Activated B cell treated with CpG ODN at 0.5 μM for 24 hours (primary cell): ENCODE results near the gene TANGO2. TPM values are rescaled to one million over a fixed set of nuclear protein-coding genes. Genes with fewer than 3 reads are reported as not detected.

Source experiments
- ATAC-seq: fragments of 200-7000 bp; cut with Tn5 transposase; one replicate; pipeline ENCODE4 v1.10.0; 2021; ENCODE audit warnings: low read depth, mild to moderate bottlenecking, moderate library complexity
- CTCF ChIA-PET: fragments of 350-600 bp; sonication (Branson Sonifier 250); formaldehyde crosslinking; loops from one replicate; lab custom pipeline; 2021; ENCODE audit warnings: antibody characterized with exemption; lab: Charles Lee
- POLR2A ChIA-PET: fragments of 350-600 bp; sonication (Branson Sonifier 250); formaldehyde crosslinking; loops from one replicate; lab custom pipeline; 2021; ENCODE audit warnings: antibody characterized with exemption; lab: Charles Lee
- DNase-seq: peaks from one replicate; pipeline ENCODE4 v3.0.0; 2022
- H3K27ac Mint-ChIP-seq: one replicate; pipeline ENCODE4 v1.8.0; 2020; ENCODE audit warnings: mixed read lengths
- H3K27me3 Mint-ChIP-seq: one replicate; pipeline ENCODE4 v1.8.0; 2021; ENCODE audit warnings: mixed read lengths
- H3K36me3 Mint-ChIP-seq: one replicate; pipeline ENCODE4 v1.8.0; 2021; ENCODE audit warnings: low read depth, mixed read lengths
- H3K4me1 Mint-ChIP-seq: one replicate; pipeline ENCODE4 v1.8.0; 2021; ENCODE audit warnings: mixed read lengths
- H3K4me3 Mint-ChIP-seq: one replicate; pipeline ENCODE4 v1.8.0; 2020; ENCODE audit warnings: mild to moderate bottlenecking, mixed read lengths
- H3K9me3 Mint-ChIP-seq: one replicate; pipeline ENCODE4 v1.8.0; 2020; ENCODE audit warnings: mixed read lengths
- intact Hi-C: fragments of 100-400 bp; cut with micrococcal nuclease; formaldehyde crosslinking; loops from one replicate; pipeline ENCODE4 v1.15.1; 2024
- total RNA-seq: library from RNA; stranded (reverse); gene quantifications from 2 replicates; pipeline ENCODE4 v1.2.3, GENCODE V29; 2022
- TF ChIP-seq, protein P1 (sequence below): fragments of 200-600 bp; IDR thresholded peaks from one replicate; pipeline ENCODE4 v1.8.0; 2022; ENCODE audit warnings: antibody characterized with exemption, mild to moderate bottlenecking

Gene TANGO2
- total RNA-seq, 1 donor from 2014 or later = 47.2 TPM

DNA sequence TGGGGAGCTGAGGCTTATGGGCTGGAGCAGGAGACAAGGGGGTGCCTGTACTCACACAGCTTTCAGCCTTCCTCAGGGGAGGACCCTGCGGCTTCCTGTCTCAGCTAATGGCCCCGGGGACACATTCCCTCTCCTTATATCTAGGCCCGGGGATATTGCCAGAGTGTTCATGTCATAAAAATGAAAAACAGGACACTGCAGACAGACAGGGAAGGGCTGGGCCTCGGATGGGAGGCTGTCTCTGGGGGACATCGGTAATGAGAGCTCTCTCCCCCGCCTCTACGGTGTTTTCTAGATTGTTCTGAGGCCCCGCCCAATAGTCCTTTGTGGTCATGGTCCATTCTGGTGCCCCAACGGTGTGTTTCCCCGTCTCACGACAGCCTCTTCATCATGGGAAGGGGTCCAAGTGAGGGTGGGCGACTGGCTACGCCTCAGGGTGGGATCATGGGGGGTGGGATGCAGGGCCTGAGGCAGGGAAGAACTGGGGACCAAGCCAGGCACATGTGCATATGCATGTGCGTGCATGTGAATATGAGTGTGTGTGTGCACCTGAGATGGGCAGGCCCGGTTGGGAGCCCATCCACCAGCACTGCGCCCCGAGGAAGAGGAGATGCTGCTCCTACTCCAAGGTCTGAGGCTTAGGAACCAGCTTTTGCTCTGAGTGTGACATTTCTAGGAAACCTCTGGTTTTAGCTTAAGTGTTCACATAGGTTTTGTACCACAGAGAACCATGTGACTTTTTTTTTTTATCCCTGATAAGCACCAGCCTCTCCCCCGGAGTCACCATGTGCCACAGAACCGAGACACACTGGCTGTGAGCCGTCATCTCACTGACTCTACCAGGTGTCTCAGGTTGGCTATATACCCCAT, 9.6 kb upstream of the TANGO2 start:
- Mint-ChIP-seq H3K4me1 (peaks cover 2% of the 10 kb centered on the region), H3K27ac (no peak overlapping the region), H3K4me3 (no peak overlapping the region), H3K27me3 (no peaks in the 10 kb centered on the region), H3K36me3 (no peaks in the 10 kb centered on the region), H3K9me3 (no peaks in the 10 kb centered on the region)
- TF ChIP-seq, protein P1, sequence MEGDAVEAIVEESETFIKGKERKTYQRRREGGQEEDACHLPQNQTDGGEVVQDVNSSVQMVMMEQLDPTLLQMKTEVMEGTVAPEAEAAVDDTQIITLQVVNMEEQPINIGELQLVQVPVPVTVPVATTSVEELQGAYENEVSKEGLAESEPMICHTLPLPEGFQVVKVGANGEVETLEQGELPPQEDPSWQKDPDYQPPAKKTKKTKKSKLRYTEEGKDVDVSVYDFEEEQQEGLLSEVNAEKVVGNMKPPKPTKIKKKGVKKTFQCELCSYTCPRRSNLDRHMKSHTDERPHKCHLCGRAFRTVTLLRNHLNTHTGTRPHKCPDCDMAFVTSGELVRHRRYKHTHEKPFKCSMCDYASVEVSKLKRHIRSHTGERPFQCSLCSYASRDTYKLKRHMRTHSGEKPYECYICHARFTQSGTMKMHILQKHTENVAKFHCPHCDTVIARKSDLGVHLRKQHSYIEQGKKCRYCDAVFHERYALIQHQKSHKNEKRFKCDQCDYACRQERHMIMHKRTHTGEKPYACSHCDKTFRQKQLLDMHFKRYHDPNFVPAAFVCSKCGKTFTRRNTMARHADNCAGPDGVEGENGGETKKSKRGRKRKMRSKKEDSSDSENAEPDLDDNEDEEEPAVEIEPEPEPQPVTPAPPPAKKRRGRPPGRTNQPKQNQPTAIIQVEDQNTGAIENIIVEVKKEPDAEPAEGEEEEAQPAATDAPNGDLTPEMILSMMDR = no peak
- intact Hi-C loops = no loop called here
- ChIA-PET CTCF (no interaction called here), POLR2A (interaction anchor here (0.7 to 1.6 kb wide), 2 partner anchors 10 to 291 kb away, joined by 6 to 9 read pairs; partner anchors contain the start of gene TANGO2)
- no peak for ATAC-seq
- DNase-seq = no peak

DNA sequence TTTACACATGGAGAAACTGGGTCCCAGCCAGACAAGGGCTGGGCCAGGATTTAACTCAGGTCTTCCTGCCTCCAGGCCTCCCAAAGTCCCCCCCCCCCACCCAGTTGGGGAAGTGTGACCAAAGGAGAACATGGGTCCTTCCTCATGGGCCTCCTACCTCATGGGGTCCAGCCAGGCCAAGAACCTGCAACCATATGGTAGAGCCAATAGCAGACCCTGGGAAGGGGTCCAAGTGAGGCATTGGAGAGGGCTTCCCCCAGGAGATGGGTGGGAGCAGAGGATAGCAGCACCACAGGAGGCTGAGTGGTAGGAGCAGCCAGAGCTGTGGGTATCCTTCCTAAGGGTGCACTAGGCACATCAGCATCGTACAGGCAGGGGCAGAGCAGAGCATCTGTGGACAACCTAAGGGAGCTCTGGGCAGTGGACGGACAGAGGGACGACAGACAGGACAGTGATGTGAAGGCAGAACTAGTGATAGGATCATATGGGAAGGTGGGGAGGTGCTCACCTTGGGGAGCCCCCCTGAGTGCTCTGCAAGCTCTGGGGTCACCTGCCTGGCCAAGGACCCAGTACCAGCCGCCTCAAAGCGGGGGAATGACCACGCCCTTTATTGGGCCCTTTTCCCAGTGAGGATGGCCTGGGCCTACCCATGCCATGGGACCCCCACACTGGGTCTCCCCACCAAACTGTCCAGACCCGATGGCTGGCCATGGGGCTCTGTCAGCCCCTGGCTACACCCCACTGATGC, 8.7 kb upstream of the TANGO2 start:
- H3K4me3 Mint-ChIP-seq = no peak overlapping the region
- ATAC-seq (no peak), DNase-seq (no peak)
- ChIA-PET CTCF (interaction anchor here (1.2 to 3.3 kb wide), 3 partner anchors 41 to 59 kb away, joined by 3 to 33 read pairs (median 5); no protein-coding TSS in a partner anchor), POLR2A (interaction anchor here (1.0 to 1.6 kb wide), 2 partner anchors 9 to 20 kb away, joined by 3 to 6 read pairs; partner anchors contain the start of gene TANGO2)
- no peaks in the 10 kb centered on the region for H3K36me3 Mint-ChIP-seq
- H3K27me3 Mint-ChIP-seq = no peaks in the 10 kb centered on the region
- H3K9me3 Mint-ChIP-seq = no peaks in the 10 kb centered on the region
- peaks cover 5% of the 10 kb centered on the region for H3K4me1 Mint-ChIP-seq
- no peak overlapping the region for H3K27ac Mint-ChIP-seq
- TF ChIP-seq, protein P1 = no peak
- intact Hi-C loops = loop anchor here (2.0 kb wide), 1 partner anchor 281 kb away; no protein-coding TSS in a partner anchor

GRCh38 chr22:20012741-20013331, 8.1 kb upstream of the TANGO2 start:
- Mint-ChIP-seq H3K27me3 (no peaks in the 10 kb centered on the region), H3K36me3 (no peaks in the 10 kb centered on the region), H3K9me3 (no peaks in the 10 kb centered on the region), H3K4me3 (no peak overlapping the region), H3K4me1 (peaks cover 8% of the 10 kb centered on the region), H3K27ac (no peak overlapping the region)
- ChIA-PET POLR2A (interaction anchor here (1.0 kb wide), 1 partner anchor 19 kb away, joined by 3 read pairs; no protein-coding TSS in a partner anchor), CTCF (interaction anchor here (0.7 to 3.3 kb wide), 6 partner anchors 38 to 282 kb away, joined by 3 to 33 read pairs (median 4); no protein-coding TSS in a partner anchor)
- TF ChIP-seq, protein P1 = no peak
- ATAC-seq = no peak
- intact Hi-C loops = loop anchor here (1.0 to 2.0 kb wide), 2 partner anchors 43 to 282 kb away; no protein-coding TSS in a partner anchor
- DNase-seq = no peak

GRCh38 chr22:20013382-20013871, 7.5 kb upstream of the TANGO2 start:
- ATAC-seq (no peak), DNase-seq (peak; percentile 43)
- POLR2A ChIA-PET = no interaction called here
- TF ChIP-seq, protein P1 = no peak
- no peaks in the 10 kb centered on the region for H3K36me3 Mint-ChIP-seq
- no peak overlapping the region for H3K27ac Mint-ChIP-seq
- CTCF ChIA-PET = interaction anchor here (0.5 to 3.3 kb wide), 7 partner anchors 39 to 713 kb away, joined by 3 to 33 read pairs (median 3); no protein-coding TSS in a partner anchor
- peaks cover 8% of the 10 kb centered on the region for H3K4me1 Mint-ChIP-seq
- H3K27me3 Mint-ChIP-seq = no peaks in the 10 kb centered on the region
- intact Hi-C loops = loop anchor here (1.0 to 2.0 kb wide), 2 partner anchors 43 to 283 kb away; no protein-coding TSS in a partner anchor
- H3K4me3 Mint-ChIP-seq = no peak overlapping the region
- no peaks in the 10 kb centered on the region for H3K9me3 Mint-ChIP-seq
